KBM-7 (cell line): ENCODE measurements around the gene MAFF.
"Not testable (repeated sequence)": the region's sequence is repeated elsewhere in the genome, so short reads cannot be mapped to it uniquely, and the experiment has no call there.

Source experiments
- DNase-seq: peaks from one replicate; pipeline ENCODE4 v3.0.0-alpha.2; 2015
- in situ Hi-C: fragments of 300-500 bp; cut with MboI; formaldehyde crosslinking; loops from 2 replicates; pipeline ENCODE4 v1.14.3; 2020; ENCODE audit warnings: low sequenced_read_pairs, low pct_unique_long_range_greater_than_20kb, mixed read lengths

Gene MAFF

GRCh38 chr22:38201711-38202436 is at the start of gene MAFF:
Gene MAFF, plus strand, starts transcription at chr22:38201994. Its CDS starts 11,860 bp downstream, at chr22:38213854.
- in situ Hi-C loops: no loop called here
- DNase-seq: peak; percentile 89

GRCh38 chr22:38153821-38154562 is 47.8 kb upstream of the MAFF start:
- DNase-seq: no peak
- in situ Hi-C loops: no loop called here

DNA sequence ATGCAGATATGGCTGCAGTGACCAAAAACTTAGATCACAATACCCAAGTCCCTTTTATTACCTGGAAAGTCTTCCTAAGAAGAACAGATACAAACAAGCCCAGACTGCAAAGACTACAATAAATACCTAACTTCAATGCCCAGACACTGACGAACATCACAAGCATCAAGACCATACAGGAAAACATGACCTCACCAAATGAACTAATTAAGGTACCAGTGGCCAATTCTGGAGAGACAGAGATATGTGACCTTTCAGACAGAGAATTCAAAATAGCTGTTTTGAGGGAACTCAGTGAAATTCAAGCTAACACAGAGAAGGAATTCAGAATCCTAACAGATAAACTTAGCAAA is 47.3 kb upstream of the MAFF start:
- DNase-seq, in situ Hi-C loops: not testable (repeated sequence)

DNA sequence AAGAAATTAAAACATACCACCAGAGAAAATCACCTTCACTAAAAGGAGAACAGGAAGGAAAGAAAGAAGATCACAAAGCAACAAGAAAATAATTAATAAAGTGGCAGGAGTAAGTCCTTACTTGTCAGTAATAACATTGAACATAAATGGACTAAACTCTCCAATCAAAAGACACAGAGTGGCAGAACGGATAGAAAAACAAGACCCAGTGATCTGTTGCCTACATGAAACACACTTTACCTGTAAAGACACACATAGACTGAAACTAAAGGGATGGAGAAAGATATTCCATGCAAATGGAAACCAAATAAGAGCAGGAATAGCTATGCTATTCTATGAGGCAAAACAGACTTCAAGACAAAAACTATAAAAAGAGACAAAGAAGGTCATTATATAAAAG is 46.1 kb upstream of the MAFF start:
- in situ Hi-C loops: no loop called here
- no peak for DNase-seq

- in situ Hi-C loops: no loop called here
- no peak for DNase-seq
Observed at GRCh38 chr22:38162881-38163843, 38.6 kb upstream of the MAFF start.

GRCh38 chr22:38163844-38164550 is 37.8 kb upstream of the MAFF start:
- no peak for DNase-seq
- in situ Hi-C loops: no loop called here

GRCh38 chr22:38164551-38164918 is 37.3 kb upstream of the MAFF start:
- in situ Hi-C loops: no loop called here
- DNase-seq: no peak

- in situ Hi-C loops: no loop called here
- DNase-seq: no peak
Observed at GRCh38 chr22:38165922-38166593, 35.7 kb upstream of the MAFF start.

DNA sequence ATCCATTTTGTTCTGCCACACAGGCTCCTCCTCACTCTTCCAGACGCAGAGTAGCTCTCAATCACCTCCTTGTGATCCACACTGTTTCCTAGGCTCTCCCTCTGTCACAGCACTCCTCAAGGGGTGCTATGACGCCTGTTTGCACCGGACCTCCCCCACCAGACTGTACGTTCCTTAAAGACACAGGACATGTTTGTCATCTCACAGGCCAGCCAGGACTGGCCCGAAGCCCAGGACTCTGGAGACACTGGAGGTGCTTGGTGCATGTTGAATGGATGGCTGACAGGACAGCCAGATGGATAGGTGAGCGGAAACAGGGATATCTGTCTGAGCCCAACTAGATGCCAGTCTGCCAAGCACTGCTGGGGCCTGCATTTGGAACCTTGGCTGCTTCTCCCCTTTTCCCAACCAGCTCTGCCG is 33.8 kb upstream of the MAFF start:
- no peak for DNase-seq
- in situ Hi-C loops: no loop called here

DNA sequence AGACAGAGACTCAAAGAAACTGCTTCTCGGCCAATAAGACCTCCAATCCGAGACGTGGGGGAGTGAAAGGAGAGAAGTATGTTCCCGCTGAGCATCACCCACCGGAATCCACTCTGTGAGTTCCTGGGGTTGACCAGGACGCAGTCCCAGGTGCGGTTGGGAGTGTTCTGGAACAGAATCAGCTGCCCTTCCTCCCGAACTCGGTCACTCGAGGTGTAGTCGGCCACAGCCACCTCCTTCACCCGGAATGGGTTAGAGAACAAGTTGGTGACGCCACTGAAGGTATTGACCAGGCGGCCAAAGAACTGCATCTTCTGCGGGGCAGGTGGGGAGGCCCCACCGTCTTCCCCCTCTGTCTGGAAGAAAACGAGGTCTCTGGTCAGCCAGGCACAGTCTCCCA is 32.7 kb upstream of the MAFF start:
- no peak for DNase-seq
- in situ Hi-C loops: no loop called here

GRCh38 chr22:38170469-38170868 is 31.3 kb upstream of the MAFF start:
- no peak for DNase-seq
- in situ Hi-C loops: no loop called here

- in situ Hi-C loops: no loop called here
- DNase-seq: no peak
Observed at GRCh38 chr22:38171927-38172831, 29.6 kb upstream of the MAFF start.

- in situ Hi-C loops: no loop called here
- peak; percentile 79 for DNase-seq
Observed at GRCh38 chr22:38172832-38173640, 28.8 kb upstream of the MAFF start.

- in situ Hi-C loops: no loop called here
- no peak for DNase-seq
Observed at GRCh38 chr22:38173641-38173906, 28.2 kb upstream of the MAFF start.

GRCh38 chr22:38174626-38175025 is 27.2 kb upstream of the MAFF start:
- in situ Hi-C loops: no loop called here
- no peak for DNase-seq

- DNase-seq: no peak
- in situ Hi-C loops: no loop called here
Observed at GRCh38 chr22:38175206-38176118, 26.3 kb upstream of the MAFF start.
